Mesothelial cell of epicardium (in vitro differentiated cells): Measurements from ENCODE around the gene RPL35. TPM values are rescaled to one million over a fixed set of nuclear protein-coding genes. Genes with fewer than 3 reads are reported as not detected.

Experiments used
- DNase-seq, 2 experiments: peaks; one replicate each; pipeline ENCODE4 v3.0.0; 2021; ENCODE audit warnings: low spot score in 2 of 2; ENCODE audit not compliant: unreplicated experiment in 2 of 2
- H3K27ac Mint-ChIP-seq: 2 replicates; pipeline ENCODE4 v1.8.0; 2021; ENCODE audit warnings: mixed read lengths
- H3K27me3 Mint-ChIP-seq: 2 replicates; pipeline ENCODE4 v1.8.0; 2021; ENCODE audit warnings: low read depth, mixed read lengths
- H3K36me3 Mint-ChIP-seq: 2 replicates; pipeline ENCODE4 v1.8.0; 2021; ENCODE audit warnings: mixed read lengths
- H3K4me1 Mint-ChIP-seq: 2 replicates; pipeline ENCODE4 v1.8.0; 2021; ENCODE audit warnings: mixed read lengths
- H3K4me3 Mint-ChIP-seq: 2 replicates; pipeline ENCODE4 v1.8.0; 2021; ENCODE audit warnings: mild to moderate bottlenecking, moderate library complexity, mixed read lengths
- H3K9me3 Mint-ChIP-seq: 2 replicates; pipeline ENCODE4 v1.8.0; 2021; ENCODE audit warnings: mixed read lengths
- CTCF ChIP-seq: fragments of 200-600 bp; sonication (generic); IDR thresholded peaks from one replicate; pipeline ENCODE4 v1.5.0; 2021; ENCODE audit warnings: antibody characterized with exemption; ENCODE audit not compliant: unreplicated experiment
- total RNA-seq: library from RNA; stranded (reverse); gene quantifications from 3 replicates; pipeline ENCODE4 v1.2.1, GENCODE V29; 2021

Gene RPL35
- total RNA-seq, 1 donor from 2014 or later = 1,103 TPM

GRCh38 chr9:124831642-124832364 lies 30.0 kb downstream of the RPL35 start:
- TF ChIP-seq CTCF = no peak
- H3K27me3 Mint-ChIP-seq = no peaks in the 10 kb centered on the region
- no peaks in the 10 kb centered on the region for H3K9me3 Mint-ChIP-seq
- peaks cover 28% of the 10 kb centered on the region for H3K4me1 Mint-ChIP-seq
- H3K27ac Mint-ChIP-seq = no peak overlapping the region
- H3K4me3 Mint-ChIP-seq = no peak overlapping the region
- H3K36me3 Mint-ChIP-seq = no peaks in the 10 kb centered on the region
- no peak for DNase-seq

GRCh38 chr9:124830593-124830992 lies 31.2 kb downstream of the RPL35 start:
- DNase-seq = no peak
- TF ChIP-seq CTCF = no peak
- peaks cover 3% of the 10 kb centered on the region for H3K36me3 Mint-ChIP-seq
- H3K27me3 Mint-ChIP-seq = no peaks in the 10 kb centered on the region
- peaks cover 23% of the 10 kb centered on the region for H3K4me1 Mint-ChIP-seq
- H3K27ac Mint-ChIP-seq = no peak overlapping the region
- no peak overlapping the region for H3K4me3 Mint-ChIP-seq
- H3K9me3 Mint-ChIP-seq = peaks cover 6% of the 10 kb centered on the region

DNA sequence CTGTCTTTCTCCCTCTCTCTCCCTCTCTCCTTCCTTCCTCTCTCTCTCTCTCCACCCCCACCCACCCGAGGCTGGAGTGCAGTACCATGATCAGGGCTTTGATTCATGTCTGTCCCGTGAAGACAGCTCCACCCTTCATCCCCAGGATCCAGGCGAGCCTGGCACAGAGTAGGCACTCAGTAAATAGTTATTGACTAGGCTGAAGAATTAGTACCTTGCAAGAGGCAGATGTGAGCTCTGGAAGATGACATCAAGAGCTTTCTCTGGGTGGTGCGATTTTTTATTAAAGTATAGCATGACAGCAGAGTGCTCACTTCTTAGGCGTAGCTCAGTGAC lies 32.5 kb downstream of the RPL35 start:
- DNase-seq = no peak
- TF ChIP-seq CTCF = no peak
- Mint-ChIP-seq H3K27me3 (no peaks in the 10 kb centered on the region), H3K36me3 (peaks cover 3% of the 10 kb centered on the region), H3K4me3 (no peak overlapping the region), H3K9me3 (peaks cover 9% of the 10 kb centered on the region), H3K27ac (no peak overlapping the region), H3K4me1 (peaks cover 10% of the 10 kb centered on the region)

DNA sequence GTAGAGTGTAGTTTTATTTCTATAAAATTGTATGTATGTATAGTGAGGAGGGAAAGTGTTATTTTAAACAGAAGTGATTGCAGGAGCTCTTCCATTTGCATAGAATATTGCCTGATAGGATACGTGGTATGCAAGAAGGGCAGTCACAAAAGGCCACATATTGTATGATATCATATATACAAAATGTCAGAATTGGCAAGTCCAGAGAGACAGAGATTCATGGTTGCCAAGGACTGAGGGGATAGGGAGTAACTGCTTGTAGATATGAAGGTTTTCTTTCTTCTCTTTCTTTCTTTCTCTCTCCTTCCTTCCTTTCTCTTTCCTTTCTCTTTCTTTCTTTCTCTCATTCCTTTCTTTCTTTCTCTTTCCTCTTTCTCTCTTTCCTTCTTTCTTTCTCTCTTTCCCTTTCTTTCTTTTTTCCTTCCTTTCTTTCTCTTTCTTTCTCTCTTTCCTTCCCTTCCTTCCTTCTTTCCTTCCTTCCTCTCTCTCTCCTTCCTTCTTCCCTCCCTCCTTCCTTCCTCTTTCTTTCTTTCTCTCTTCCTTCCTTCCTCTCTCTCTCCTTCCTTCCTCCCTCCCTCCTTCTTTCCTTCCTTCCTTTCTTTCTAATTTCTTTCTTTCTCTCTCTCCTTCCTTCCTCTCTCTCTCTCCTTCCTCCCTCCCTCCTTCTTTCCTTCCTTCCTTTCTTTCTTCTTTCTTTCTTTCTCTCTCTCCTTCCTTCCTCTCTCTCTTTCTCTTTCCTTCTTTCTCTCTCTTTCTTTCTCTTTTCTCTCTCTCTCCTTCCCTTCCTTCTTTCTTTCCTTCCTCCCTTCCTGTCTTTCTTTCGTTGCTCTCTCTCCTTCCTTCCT lies 33.0 kb downstream of the RPL35 start:
- no peak overlapping the region for H3K4me3 Mint-ChIP-seq
- H3K9me3 Mint-ChIP-seq = peaks cover 9% of the 10 kb centered on the region
- H3K36me3 Mint-ChIP-seq = peaks cover 3% of the 10 kb centered on the region
- H3K4me1 Mint-ChIP-seq = peaks cover 7% of the 10 kb centered on the region
- no peak for DNase-seq
- TF ChIP-seq CTCF = no peak
- no peak overlapping the region for H3K27ac Mint-ChIP-seq
- no peaks in the 10 kb centered on the region for H3K27me3 Mint-ChIP-seq

DNA sequence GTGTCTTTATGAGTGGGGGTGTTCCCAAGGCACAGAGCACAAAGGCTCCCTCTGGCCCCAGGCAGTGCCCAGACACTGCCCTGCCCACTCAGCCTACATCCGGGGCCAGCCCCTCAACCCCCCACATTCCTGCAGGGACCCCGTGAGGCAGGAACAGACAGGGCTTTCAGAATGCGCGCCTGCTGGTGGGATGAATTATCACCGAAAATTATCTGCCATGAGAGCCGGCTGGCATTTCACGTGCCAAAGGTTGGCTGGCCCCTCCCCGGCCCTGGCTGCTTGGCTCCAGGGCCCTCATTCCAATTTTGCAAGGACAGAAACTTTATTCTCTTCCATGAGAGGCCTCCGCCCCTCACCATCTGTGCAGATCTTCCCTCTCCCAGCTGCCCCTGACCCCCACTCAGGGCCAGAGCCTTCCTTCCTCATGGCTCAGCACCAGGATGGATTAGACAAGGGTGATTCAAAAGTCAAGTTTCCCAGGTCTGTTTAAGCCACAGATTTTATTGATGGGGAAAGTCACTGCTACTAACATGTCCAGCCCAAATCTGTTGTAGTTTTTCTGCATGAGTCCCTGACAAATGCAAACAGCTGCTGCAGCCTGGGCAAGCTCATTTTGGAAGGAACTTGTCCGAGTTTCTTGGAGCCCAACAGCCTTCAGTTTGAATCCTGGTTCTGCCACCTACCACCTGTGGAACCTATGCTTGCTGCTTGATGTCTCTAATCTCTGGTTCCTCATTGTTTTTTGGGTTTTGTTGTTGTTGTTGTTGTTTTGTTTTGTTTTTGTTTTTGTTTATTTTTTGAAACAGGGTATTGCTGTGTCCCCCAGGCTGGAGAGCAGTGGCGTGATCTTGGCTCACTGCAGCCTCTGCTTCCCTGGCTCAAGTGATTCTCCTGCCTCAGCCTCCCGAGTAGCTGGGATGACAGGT lies 40.8 kb downstream of the RPL35 start:
- H3K27ac Mint-ChIP-seq = peak overlapping the region; percentile 72
- no peaks in the 10 kb centered on the region for H3K36me3 Mint-ChIP-seq
- peaks cover 3% of the 10 kb centered on the region for H3K9me3 Mint-ChIP-seq
- no peak for TF ChIP-seq CTCF
- DNase-seq = no peak
- H3K4me3 Mint-ChIP-seq = no peak overlapping the region
- no peaks in the 10 kb centered on the region for H3K27me3 Mint-ChIP-seq
- peaks cover 23% of the 10 kb centered on the region for H3K4me1 Mint-ChIP-seq
